EL (cell line): ENCODE results near the gene CALHM4.
"Not testable (repeated sequence)": the region's sequence is repeated elsewhere in the genome, so short reads cannot be mapped to it uniquely, and the experiment has no call there.

Experiments
- DNase-seq: peaks from one replicate; pipeline ENCODE4 v3.0.0-alpha.2; 2016

Gene CALHM4

DNA sequence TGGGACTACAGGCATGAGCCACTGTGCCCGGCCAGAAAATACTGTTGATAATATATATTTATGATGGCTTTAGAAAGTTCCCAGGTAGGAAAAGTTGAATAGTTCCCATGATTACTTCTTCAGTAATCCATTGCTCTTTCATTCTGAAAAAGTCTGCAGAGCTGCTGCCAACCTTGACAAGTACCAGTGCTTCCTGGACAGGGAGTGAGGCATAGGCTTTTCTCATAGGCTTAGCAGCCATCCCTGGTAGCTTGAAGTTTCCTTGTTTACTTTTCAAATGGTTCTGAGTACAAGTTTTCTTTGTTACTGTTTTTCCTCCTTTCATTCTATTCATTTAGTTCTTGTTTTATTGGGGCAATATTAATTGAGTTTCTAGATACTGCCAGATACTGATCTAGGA is 25.6 kb downstream of the CALHM4 start:
- no peak for DNase-seq

DNA sequence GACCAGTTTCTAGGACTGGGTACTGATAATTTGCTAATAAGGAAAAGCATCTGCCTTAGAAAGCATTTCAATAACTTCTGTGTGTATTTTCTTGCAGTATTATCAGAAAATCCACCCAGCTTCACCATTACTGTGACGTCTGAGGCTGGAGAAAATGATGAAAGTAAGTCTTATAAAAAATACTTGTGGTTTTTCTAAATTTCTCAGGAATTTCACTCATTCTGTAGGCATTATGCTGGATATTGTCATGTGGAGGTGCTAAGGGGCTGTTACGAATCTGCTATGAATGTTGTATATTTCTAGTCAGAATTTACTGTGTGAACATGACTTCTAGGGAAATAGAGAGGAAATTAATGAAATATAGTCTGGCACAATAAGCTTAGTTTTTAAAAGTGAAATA is 26.6 kb downstream of the CALHM4 start:
- DNase-seq = peak; percentile 76

DNA sequence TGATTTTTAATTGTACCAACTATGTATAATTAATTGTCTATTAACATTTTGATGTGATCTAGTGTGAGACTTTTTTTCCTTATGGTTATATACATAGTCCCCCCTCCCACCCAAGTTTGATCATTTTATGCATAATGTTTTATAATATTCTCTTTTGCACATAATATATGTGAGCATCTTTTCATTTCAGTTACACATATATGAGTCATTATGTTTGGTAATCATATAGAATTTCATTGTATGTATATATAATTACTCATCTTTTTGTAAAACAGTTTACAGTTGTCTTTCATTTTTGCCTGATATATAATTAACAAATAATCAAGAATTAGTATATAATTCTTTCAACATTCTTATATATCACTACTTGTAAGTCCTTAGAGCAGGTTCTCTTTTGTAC is 32.7 kb downstream of the CALHM4 start:
- no peak for DNase-seq

DNA sequence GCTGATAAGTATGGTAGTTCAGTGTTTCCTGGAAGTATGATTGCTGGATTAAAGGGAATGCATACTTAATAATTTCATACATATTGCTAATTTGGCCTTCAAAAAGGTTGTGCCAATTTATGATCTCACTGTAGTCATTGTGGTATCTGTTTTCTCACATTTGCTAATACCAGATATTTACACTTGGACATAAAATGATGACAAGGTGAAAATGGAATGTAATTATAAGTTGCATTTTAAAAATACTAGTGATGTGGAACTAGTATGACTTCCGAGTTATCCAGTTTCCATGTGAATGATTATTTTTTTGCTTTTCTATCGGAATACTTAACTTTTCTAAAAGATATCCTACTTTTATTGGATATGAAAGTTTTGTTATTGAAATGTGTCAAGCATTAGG is 33.2 kb downstream of the CALHM4 start:
- DNase-seq = no peak

DNA sequence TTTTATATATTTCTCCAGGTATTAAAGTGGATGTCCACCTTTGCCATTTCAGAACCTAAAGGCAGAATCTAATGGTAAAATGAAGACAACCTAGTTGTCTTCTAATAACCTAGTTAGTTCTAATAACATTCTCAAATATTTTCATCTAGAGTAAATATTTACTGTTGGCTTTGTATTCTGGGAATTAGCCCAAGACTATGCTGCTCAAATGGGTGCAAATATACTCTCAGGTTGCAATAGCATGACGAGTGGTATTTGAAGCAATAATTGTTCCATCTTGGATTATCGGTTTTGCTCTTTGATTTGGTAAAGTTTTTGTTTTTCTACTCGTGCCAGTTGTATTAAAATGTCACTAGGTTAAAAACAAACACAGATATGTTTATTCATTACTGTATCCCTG is 41.7 kb downstream of the CALHM4 start:
- DNase-seq = no peak

DNA sequence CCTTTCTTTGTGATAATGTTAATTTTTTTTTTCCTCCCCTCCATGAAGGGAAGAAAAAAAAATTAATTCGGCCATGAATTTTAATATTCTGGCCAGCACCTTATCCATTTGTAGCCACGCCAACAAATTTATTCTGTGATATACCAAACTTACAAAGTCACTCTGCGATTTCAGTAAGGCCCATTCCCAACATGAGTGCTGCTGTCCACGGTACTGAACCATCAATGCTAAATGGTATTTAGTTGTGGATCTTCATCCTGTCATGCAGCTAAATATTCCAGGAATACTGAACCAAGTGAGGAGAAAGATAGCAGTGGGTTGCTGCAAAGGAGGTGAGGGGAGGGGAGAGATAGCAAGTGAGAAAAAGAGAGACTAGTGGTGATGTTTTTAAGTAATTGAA is 43.3 kb downstream of the CALHM4 start:
- no peak for DNase-seq

DNA sequence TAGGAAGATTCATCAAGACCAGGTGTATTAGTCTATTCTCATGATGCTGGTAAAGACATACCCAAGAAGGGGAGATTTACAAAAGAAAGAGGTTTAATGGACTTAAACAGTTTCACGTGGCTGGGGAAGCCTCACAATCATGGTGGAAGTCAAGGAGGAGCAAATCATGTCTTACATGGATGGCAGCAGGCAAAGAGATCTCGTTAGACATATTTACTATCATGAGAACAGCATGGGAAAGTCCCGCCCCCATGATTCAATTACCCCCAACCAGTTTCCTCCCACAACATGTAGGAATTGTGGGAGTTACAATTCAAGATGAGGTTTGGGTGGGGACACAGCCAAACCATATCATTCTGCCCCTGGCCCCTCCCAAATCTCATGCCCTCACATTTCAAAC is 50.4 kb downstream of the CALHM4 start:
- not testable (repeated sequence) for DNase-seq

DNA sequence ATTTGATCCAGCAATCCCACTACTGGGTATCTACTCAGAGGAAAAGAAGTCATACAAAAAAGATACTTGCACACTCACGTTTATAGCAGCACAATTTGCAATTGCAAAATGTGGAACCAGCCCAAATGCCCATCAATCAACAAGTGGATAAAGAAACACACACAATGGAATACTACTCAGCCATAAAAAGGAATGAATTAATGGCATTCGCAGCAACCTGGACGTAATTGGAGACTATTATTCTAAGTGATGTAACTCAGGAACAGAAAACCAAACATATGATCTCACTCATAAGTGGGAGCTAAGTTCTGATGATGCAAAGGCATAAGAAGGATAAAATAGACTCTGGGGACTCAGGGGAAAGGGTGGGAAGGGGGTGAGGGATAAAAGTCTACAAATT is 51.3 kb downstream of the CALHM4 start:
- not testable (repeated sequence) for DNase-seq

DNA sequence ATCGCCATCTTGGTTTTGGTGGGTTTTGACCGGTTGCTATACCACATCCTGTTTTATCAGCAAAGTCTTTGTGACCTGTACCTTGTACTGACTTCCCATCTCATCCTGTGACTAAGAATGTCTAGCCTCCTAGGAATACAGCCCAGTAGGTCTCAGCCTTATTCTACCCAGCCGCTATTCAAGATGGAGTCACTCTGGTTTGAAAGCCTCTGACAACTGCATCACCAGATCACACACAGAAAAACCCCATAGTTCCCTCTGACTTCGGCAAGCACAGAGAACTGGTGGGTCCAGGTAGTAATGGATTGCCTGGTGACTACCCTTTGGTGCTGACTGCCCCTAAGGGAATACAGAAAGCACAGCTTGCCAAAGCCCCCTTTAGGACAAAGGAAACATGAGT is 52.4 kb downstream of the CALHM4 start:
- DNase-seq = no peak
